Measurements from ENCODE around the gene RNF220.

Gene RNF220

DNA sequence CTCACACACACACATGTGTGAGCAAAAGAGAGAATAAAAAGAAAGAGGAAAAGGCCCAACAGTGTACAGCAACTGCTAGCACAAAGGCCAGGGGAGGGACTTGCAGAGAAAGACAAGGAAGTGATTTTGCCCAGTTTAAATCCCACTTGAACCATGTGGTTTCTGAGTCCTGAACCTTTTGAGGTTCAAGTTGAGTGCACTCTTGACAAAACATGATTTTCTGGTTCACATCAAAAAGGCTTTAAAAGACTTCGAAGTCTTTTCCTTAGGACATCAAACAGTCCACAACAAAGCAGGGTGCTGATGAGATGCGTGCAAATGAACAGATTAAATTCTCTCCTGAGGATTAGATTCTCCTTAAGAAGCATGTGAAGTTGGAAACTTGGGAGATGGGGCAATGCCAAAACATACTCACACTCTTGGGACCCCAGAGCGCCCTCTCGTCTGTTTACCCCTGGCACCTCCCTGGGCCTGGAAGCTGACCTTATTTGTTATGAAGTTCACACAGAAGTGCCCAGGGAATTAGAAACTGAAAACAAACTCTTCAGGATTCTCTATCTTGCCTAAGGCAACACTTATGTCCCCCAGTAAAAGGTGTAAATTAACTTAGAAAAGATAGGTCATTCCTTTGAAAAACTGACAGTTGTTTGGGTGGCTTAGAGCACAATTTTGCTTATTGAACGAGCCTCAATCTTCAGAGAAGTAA, 31.5 kb downstream of the RNF220 start:
- no peak for DNase-seq

DNA sequence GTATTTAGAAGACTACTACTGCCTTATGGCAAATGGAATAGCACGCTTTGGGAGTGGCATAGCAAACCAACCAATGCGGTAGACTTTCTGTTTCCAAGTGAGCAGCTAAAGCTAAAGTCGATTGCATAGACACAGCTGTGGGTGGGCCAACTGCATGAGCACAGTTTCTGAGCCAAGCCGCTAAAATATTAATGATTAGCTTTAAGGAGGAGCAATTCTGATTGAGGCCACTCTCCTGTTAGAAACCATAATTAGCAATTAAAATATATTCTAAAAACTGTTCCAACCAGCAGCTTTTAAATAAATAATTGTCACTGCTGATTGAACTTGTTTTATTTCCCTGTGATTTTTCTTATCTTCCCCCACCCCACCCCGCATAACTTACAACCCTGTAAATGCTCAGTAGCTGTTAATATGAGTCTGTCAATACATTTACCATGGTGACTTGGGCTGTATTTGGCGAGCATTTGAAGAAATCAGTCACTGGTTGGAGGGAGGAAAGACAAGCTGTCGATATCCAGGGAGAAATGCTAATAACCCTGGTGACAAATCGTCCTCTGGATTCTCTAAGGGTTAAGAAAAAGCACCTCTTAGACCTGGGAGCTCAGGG, 32.2 kb downstream of the RNF220 start:
- no peak for DNase-seq

DNA sequence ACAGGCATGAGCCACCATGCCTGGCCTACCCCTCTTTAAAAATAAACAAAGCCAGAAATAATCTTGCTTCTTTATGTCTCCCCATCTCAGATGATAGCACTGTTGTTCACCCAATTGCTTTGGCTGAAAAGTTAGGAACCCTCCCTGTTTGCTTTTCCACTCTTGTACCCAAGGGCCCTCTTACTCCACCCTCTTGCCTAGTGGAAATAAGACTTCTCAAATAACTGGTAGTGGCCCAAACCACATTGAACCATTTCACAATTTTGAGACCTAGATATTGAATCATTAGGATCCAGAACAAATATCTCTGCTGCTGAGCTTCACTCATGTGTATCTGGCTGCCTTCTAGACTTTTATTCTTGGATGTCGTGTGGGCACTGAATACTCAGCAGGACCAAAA, 37.7 kb downstream of the RNF220 start:
- DNase-seq, result no peak

DNA sequence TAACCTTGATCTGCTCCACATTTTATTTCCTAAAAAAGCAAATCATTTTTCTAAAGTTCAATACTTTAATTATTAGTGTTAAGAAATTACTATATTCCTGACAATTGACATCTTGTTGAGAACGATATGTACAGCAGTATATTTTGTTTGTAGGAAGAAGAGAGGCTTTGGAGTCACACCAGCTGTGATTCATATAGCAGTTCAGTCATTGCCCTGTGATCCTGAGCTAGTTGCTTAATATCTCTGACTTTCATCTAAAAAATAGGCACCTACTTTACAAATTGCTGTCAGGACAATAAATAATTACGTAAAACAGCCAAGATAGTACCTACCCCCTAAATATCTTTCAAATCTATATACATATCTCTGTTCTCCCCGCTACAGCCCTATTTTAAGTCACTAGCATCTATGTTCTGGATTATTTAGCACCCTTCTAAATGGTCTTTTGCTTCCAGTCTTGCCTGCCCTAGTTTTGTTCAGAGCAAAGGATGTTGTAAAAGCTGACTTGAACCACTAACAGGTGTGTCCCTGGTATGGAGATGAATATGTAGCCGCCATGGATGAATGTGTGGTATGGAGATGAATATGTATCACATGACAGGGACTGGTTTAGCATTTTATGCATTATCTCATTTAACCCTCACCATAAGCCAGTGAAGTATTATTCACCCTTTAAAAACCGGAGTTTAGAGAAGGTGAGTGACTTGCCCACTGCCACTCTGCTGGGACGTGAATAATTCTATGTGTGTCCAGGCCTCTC, 42.2 kb downstream of the RNF220 start:
- DNase-seq, result no peak

DNA sequence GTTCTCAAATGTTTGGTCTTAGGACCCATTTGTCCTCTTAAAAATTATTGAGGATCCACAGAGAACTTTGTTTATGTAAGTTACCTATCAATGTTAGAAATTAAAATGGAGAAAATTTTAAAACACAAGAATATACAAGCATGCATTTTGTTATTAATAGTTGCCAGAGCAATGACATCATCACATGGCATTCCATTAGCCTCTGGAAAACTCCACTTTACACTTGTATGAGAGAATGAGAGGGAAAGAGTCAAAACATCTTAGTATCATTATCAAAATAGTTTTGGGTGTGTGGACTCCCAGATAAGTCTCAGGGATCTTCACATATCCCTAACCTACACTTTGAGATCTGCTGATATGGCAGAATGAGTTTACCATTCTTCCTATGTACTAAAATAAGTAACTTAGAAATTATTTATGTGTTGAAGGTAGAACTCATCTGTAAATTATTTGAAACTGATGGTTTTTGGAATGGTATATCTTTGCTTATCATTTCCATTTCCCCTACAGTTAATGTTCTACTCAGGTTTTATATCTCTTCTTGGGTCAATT, 48.8 kb downstream of the RNF220 start:
- DNase-seq, result no peak

DNA sequence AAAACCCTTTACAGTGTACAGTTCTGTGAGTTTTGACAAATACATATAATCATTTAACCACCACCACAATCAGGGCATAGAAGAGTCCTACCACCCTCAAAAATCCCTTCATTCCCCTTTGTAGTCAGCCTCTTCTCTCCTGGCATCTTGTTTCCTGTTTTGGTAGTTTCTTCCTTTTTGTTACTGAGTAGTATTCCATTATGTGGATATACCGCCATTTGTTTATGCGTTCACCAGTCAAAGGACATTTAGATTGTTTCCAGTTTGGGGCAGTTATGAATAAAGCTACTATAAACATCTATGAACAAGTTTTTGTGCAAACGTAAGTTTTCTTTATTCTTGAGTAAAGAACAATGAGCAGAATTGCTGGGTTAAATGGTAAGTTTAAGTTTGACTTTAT, 49.6 kb downstream of the RNF220 start:
- no peak for DNase-seq

DNA sequence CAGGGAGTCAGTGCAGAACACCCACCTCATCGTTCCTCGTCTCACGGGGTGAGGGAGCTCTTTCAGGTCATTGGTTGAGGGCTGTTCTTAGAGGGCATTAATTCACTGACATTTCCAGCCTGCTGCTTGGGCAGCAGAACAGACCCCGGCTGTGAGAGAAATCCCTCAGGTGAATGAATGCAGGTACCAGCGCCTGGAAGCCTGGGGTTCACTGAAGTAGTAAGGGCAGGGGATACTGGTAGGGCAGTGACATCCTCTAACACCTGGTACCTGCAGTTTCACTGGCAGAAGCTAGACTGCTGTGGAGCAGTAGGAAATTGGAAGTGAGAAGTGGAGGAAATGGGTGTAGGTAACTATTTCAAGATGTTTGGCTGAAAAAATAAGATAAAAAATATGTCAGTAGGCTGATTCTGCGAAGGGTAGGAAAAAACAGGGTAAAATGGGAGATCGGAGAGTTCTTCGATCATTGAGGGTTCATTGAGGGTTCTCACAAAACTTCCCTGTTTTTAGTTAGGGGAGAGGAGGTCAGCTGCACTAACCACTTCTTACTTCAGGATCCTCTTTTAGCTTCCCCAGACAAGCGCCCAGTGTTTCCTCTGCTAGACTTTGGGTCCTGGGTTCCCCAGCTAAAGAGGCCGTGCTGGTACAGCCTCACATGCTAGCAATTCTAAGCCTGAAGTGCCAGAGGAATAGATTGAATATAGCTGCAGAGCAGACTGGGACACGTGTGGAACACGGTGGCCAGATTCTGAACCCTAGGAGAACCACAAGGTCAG, 55.2 kb downstream of the RNF220 start:
- peak; percentile 21 to 43 for DNase-seq

DNA sequence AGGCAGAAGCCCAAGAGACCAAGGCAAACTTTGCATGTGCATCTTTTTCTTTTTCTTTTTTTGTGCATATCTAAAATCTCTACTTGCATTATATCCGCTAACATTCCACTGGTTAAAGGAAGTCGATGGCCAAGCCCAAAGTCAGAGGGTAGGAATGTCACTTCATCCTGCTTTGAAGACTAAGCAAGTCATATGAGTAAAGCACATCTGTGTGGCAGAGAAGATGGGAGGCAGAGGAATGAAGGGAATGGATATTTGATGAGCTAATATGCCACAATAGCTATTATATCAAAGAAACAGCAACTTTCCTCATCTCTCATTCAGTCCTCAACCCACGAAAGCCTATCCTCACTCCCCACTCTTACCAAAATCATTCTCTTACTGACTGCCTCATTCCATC, 59.3 kb downstream of the RNF220 start:
- no peak for DNase-seq

DNA sequence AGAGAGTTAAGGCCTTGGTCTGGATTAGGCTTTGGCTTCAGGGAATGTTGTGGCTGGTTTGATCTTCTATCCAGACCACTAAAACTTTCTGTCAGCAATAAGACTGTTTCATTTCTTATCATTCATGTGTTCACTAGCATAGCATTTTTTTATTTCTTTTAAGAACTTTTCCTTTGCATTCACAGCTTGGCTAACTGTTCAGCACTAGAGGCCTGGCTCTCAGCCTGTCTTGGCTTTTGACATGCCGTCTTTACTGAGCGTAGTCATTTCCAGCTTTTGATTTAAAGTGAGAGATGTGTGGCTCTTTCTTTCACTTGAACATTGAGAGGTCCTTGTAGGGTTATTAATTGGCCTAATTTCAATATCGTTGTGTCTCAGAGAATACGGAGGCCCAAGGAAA, 62.5 kb downstream of the RNF220 start:
- no peak for DNase-seq

DNA sequence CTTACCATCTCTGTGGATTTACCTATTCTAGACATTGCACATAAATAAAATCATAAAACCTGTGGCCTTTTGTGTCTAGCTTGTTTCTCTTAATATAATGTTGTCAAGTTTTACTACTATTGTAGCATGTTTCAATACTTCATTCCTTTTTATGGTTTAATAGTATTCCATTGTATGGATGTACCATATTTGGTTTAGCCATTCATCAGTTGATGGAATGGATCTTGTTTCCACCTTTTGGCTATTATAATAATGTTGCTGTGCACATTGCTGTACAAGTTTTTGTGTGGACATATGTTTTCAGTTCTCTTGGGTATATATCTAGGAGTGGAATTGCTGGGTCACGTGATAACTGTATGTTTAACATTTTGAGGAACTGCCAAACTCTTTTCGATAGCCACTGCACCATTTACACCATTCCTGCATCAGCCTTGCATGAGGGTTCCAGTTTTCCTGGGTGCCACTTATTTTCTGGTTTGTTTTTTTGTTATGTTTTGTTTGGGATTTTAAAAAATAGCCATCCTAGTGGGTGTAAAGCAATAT, 66.9 kb downstream of the RNF220 start:
- no peak for DNase-seq

DNA sequence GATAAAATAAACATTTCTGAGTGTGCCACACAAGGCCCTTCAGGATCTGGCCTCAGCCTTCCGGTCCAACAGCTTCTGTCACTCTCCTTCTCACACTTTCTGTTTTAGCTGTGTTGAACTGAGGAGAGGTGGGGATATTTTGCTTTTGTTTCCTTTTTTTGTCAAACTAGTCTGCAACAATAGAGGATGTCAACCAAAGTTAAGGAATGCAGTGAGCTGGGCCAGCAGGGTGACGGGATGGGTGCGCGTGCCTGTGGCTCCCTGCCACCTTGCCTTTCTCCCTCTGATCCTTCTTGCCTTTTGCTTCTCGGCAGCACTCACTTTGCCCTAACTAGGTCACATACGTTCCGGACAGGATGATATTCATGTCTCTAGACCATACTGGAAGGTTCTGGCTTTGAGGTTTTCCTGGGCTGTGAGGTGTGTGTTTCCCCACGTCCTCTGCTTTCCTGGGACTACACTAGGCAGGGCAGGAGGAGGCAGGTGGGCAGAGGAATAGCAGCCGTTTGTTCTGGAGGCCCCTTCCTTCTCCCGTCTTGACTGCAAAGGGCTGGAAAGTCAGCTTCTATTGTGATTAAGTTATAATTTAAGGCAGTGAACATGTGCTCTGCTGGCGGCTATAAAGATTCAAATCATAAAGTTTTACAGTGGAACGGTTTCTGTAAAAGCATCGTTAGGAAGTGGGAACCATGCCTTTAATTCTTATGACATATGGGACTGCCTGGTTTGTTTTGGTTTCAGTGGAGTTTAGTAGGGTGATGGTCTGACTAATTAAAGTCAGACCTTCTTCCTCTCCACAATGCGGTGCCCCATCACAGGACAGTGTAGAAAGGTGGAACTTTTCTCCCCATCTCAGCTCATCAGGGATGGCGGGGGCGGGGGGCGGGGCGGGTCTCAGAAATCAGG, 67.8 kb downstream of the RNF220 start:
- no peak for DNase-seq

DNA sequence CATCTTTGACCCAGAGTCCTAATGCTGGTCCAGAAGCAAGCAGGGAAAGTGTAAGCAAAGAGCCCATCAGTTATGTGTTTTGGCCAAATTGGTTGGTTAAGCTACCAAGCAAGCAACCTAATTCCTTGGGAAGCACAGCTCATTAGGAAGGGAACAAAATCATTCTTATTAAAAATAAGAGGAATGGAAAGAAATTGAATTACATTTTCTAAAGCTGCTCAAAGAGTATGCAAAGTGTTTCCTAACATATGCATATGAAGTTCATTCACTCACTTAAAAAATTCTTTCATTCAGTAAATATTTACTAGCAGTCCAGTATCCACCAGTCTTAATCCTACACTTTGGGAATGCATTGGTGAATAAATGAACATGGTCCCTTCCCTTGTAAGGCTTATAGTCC, 71.8 kb downstream of the RNF220 start:
- DNase-seq, result no peak

DNA sequence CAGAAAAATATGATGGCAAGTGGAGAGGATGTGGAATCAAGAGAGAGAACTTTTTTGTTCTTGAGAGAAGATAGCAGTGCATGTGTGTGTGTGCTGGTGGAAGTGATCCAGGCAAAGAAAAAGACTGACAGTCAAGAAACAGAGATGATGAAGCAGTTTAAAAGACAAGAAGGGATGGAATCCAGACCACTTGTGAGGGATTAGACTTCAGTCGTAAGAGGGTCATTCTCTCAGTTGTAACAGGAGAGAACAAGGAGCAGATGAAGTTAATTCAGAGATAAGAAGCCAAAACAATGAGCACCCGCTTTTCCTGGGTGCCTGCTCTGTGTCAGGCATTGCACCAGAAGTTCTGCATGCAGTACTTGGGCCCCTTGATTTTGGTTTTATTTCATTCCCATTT, 76.6 kb downstream of the RNF220 start:
- DNase-seq, result no peak

DNA sequence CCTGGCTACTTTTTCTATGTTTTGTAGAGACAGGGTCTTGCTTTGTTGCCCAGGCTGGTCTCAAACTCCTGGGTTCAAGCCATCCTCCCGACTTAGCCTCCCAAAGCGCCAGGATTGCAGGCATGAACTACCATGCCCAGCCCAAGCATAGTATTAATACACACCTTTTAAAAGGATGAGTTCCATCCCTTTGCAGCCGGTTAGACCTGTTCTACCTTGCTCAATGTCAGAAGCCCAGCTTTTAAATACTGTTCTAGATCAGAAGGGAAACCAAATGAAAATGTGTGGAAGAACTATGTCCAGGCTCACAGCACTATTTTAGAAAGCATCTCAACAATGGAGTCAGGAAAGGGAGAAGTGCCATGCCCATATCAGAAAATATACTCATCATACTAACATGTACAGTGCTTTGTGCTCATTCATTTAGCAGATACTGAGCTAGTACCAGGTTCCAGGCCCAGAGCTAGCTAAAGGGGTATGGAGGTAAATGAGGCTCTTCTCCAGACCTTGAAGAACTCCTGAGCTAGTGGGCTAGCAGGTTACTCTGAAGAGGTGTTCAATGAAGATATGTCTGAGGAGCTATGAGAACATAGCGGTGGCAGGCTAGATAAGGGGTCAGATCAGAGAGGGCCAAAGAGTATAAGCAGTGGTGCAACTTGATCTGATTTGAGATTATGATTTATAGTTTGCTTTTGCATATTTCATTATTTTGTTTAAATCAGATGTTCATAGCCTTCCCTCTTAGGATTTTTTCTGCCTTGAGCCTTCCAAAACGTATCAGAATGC, 78.2 kb downstream of the RNF220 start:
- DNase-seq, result no peak

DNA sequence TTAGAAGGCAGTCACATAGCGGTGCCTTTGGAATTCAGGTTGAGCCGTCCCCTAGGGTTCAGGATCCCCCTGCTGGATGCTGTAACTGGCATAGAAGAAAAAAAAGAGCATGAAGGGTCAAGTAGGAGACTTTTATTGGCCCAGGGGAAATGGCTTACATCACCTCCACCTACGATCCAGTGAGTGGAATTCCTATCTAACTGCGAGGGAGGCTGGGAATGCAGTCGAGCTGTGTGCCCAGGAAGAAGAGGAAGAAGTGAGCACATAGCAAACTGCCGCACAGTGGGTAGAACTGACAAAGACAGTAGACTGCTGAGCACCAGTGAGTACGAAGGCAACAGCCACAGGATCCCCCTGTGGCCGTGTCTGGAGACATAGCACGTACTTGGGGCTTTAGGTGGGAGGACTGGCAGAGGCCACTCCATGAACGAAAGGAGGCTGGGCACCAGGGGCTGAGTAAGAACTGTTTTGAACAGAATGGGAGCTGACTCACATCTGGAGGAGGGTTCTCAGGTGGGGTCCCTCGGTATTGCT, 79.2 kb downstream of the RNF220 start:
- no peak for DNase-seq

DNA sequence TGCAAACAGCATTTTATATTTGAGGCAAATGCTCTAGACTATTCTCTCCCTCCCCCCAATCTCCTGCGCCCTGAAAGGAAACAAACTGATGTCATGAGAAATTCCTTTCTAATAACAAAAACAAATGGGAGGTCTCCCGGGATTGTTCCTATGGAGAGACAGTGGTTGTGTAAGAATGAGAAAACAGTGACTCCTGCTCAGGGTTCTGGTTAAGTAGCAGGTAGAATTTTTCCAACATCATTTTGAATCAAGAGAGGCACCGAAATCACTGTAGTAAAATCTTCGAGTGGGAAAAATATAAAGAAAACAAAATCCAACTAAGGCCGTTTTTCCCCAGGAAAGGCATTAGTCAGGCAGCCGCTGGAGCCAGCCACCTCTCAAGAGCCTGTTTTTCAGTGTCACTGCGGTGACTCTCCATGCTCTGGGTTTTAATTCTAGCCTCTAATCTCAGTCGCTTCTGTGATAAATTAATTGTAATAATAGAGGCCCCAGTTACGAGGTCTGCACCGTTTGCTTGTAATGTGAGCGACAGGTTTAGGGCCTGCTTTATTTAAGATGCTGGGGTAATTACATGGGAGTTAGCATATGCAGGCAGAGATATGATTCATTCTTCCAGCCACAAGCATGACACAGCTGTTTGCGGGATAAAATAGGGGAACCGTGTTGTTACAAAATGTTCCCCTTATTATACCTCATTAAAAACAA, 80.3 kb downstream of the RNF220 start:
- peak; percentile 93 to 95 for DNase-seq

DNA sequence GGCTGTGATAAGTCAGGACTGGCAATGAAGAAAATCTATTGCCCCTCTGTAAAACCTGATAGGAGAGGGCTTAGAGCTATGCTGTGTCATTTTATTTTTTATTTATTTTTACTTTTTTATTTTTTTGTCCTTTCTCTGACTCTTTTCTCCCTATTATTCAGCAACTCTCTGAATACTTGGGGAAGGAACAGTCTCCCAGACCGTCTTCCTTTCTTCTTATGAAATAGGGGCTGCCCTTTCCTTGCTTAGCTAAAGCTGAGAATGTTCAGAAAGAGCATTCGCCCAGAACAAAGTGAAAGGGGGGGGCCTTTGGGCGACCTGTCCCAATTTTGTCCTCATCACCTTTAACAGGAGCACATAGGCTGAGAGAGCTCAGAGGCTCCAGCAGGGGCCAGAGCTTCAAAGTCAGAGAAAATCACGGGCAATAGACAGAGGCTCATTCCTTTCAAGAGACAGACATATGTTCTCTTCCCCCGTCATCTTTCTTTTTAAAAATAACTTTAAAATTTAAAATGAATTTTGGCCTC, 80.9 kb downstream of the RNF220 start:
- peak in 1 of 2 experiments; percentile 12 for DNase-seq

DNA sequence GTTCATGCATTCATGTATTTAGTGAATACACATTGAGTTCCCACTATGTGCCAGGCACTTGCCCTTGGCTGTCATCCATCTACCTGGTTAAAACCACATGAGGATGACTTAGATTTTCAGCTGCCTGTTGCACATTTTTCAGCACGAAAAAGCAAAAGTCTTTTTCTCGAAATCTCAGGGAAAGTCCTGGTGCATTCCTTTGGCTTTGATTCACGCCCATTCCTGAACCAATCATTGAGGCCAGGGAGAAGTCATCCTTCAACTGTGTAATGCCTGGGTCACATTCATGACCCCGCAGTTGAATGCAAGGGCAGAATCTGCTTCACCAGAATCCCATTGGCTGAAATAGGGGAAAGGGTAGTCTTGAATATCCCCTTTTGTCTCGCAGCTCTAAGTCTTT, 84.4 kb downstream of the RNF220 start:
- no peak for DNase-seq

DNA sequence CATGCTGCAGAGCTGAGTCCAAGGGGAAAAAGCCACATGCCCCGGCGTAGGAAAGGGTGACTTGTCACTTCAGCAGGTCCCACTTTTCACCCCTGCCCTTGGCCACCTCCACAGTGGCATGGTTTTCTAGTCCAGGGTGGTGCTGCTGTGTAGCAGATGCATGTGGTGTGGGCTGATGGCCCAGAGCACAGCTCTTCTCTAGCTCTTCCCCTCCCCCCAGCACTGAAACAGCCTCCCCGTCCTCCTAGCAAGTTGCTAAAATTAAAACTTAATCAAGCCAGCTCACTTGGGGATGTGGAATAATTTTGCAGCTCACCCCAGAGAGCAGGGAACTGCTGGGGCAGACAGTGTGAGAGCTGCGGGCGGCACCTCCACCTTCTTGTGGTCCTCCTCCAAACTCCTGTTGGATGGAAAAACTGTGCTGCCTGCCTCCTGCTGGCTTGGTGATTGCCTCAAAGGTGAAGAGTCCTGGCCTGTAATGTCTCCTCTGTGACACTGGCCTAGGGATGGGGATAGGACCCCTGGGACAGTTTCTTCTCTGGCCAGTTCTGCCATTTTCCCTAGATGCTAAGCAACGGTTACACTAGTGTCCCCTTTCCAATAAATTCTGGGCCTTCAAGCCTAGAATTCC, 91.6 kb downstream of the RNF220 start:
- DNase-seq, result no peak

Data from AML-193 (cell line).